Stimulated activated naive CD8-positive, alpha-beta T cell treated with anti-CD3 and anti-CD28 coated beads, Interleukin-15, Interleukin-2, amounts not matched to agents 100 ng/mL and 50 ng/mL, for 24 hours (primary cell): ENCODE measurements around the gene GSTT2.

Experiments
- H3K27ac Mint-ChIP-seq: one replicate; pipeline ENCODE4 v1.8.0; 2021; ENCODE audit warnings: mild to moderate bottlenecking, mixed read lengths
- H3K27me3 Mint-ChIP-seq: one replicate; pipeline ENCODE4 v1.8.0; 2021; ENCODE audit warnings: mixed read lengths
- H3K36me3 Mint-ChIP-seq: one replicate; pipeline ENCODE4 v1.8.0; 2021; ENCODE audit warnings: low read depth, mixed read lengths
- H3K4me1 Mint-ChIP-seq: one replicate; pipeline ENCODE4 v1.8.0; 2021; ENCODE audit warnings: low read depth, mixed read lengths
- H3K4me3 Mint-ChIP-seq: one replicate; pipeline ENCODE4 v1.8.0; 2021; ENCODE audit warnings: mild to moderate bottlenecking, mixed read lengths
- H3K9me3 Mint-ChIP-seq: one replicate; pipeline ENCODE4 v1.8.0; 2021; ENCODE audit warnings: mixed read lengths

GSTT2 gene

GRCh38 chr22:24016156-24016555 is 36.2 kb downstream of the GSTT2 start:
- Mint-ChIP-seq H3K9me3 (no peaks in the 10 kb centered on the region), H3K27ac (no peak overlapping the region), H3K4me1 (peaks cover 37% of the 10 kb centered on the region), H3K36me3 (peaks cover 32% of the 10 kb centered on the region), H3K27me3 (no peaks in the 10 kb centered on the region), H3K4me3 (no peak overlapping the region)

- H3K36me3 Mint-ChIP-seq: peaks cover 59% of the 10 kb centered on the region
- H3K4me1 Mint-ChIP-seq: peaks cover 40% of the 10 kb centered on the region
- no peak overlapping the region for H3K27ac Mint-ChIP-seq
These were observed 41.4 kb downstream of the GSTT2 start for GRCh38 chr22:24021304-24021703.

GRCh38 chr22:24023204-24023789 is 43.4 kb downstream of the GSTT2 start:
- Mint-ChIP-seq H3K9me3 (peaks cover 4% of the 10 kb centered on the region), H3K4me1 (peaks cover 44% of the 10 kb centered on the region), H3K4me3 (peak overlapping the region; percentile 41), H3K36me3 (peaks cover 58% of the 10 kb centered on the region), H3K27me3 (no peaks in the 10 kb centered on the region), H3K27ac (peak overlapping the region; percentile 80)

More at GRCh38 chr22:24021304-24021703, 41.4 kb downstream of the GSTT2 start:
- peaks cover 4% of the 10 kb centered on the region for H3K9me3 Mint-ChIP-seq
- H3K27me3 Mint-ChIP-seq: no peaks in the 10 kb centered on the region
- H3K4me3 Mint-ChIP-seq: no peak overlapping the region

- Mint-ChIP-seq H3K27ac (peak overlapping the region; percentile 19), H3K9me3 (peaks cover 4% of the 10 kb centered on the region), H3K27me3 (no peaks in the 10 kb centered on the region), H3K36me3 (peaks cover 53% of the 10 kb centered on the region), H3K4me3 (no peak overlapping the region), H3K4me1 (peaks cover 48% of the 10 kb centered on the region)
These were observed 44.4 kb downstream of the GSTT2 start for GRCh38 chr22:24024354-24024753.

GRCh38 chr22:24025475-24025874 is 45.5 kb downstream of the GSTT2 start:
- no peak overlapping the region for H3K27ac Mint-ChIP-seq
- H3K9me3 Mint-ChIP-seq: peaks cover 4% of the 10 kb centered on the region
- peaks cover 52% of the 10 kb centered on the region for H3K4me1 Mint-ChIP-seq
- H3K36me3 Mint-ChIP-seq: peaks cover 50% of the 10 kb centered on the region
- H3K4me3 Mint-ChIP-seq: no peak overlapping the region
- no peaks in the 10 kb centered on the region for H3K27me3 Mint-ChIP-seq

- no peaks in the 10 kb centered on the region for H3K27me3 Mint-ChIP-seq
- H3K9me3 Mint-ChIP-seq: peaks cover 4% of the 10 kb centered on the region
- no peak overlapping the region for H3K4me3 Mint-ChIP-seq
- no peak overlapping the region for H3K27ac Mint-ChIP-seq
- H3K36me3 Mint-ChIP-seq: peaks cover 48% of the 10 kb centered on the region
- peaks cover 52% of the 10 kb centered on the region for H3K4me1 Mint-ChIP-seq
These were observed 46.1 kb downstream of the GSTT2 start for GRCh38 chr22:24026056-24026455.

GRCh38 chr22:24026733-24027132 is 46.8 kb downstream of the GSTT2 start:
- Mint-ChIP-seq H3K4me1 (peaks cover 48% of the 10 kb centered on the region), H3K4me3 (no peak overlapping the region), H3K9me3 (peaks cover 4% of the 10 kb centered on the region), H3K36me3 (peaks cover 50% of the 10 kb centered on the region), H3K27ac (no peak overlapping the region), H3K27me3 (no peaks in the 10 kb centered on the region)

- Mint-ChIP-seq H3K4me3 (no peak overlapping the region), H3K27me3 (no peaks in the 10 kb centered on the region), H3K9me3 (peaks cover 4% of the 10 kb centered on the region), H3K4me1 (peaks cover 49% of the 10 kb centered on the region), H3K36me3 (peaks cover 50% of the 10 kb centered on the region), H3K27ac (no peak overlapping the region)
These were observed 47.5 kb downstream of the GSTT2 start for GRCh38 chr22:24027389-24027975.

GRCh38 chr22:24027991-24028390 is 48.1 kb downstream of the GSTT2 start:
- Mint-ChIP-seq H3K4me3 (no peak overlapping the region), H3K27ac (no peak overlapping the region), H3K4me1 (peaks cover 44% of the 10 kb centered on the region), H3K36me3 (peaks cover 45% of the 10 kb centered on the region), H3K27me3 (no peaks in the 10 kb centered on the region), H3K9me3 (peaks cover 4% of the 10 kb centered on the region)

GRCh38 chr22:24028533-24028932 is 48.6 kb downstream of the GSTT2 start:
- H3K36me3 Mint-ChIP-seq: peaks cover 40% of the 10 kb centered on the region
- no peaks in the 10 kb centered on the region for H3K27me3 Mint-ChIP-seq
- peaks cover 4% of the 10 kb centered on the region for H3K9me3 Mint-ChIP-seq
- peaks cover 38% of the 10 kb centered on the region for H3K4me1 Mint-ChIP-seq
- no peak overlapping the region for H3K4me3 Mint-ChIP-seq
- no peak overlapping the region for H3K27ac Mint-ChIP-seq

GRCh38 chr22:24029304-24029703 is 49.4 kb downstream of the GSTT2 start:
- peaks cover 35% of the 10 kb centered on the region for H3K36me3 Mint-ChIP-seq
- H3K4me1 Mint-ChIP-seq: peaks cover 32% of the 10 kb centered on the region
- peaks cover 2% of the 10 kb centered on the region for H3K9me3 Mint-ChIP-seq
- H3K4me3 Mint-ChIP-seq: no peak overlapping the region
- no peak overlapping the region for H3K27ac Mint-ChIP-seq
- H3K27me3 Mint-ChIP-seq: no peaks in the 10 kb centered on the region

GRCh38 chr22:24030186-24030702 is 50.3 kb downstream of the GSTT2 start:
- no peaks in the 10 kb centered on the region for H3K27me3 Mint-ChIP-seq
- peaks cover 25% of the 10 kb centered on the region for H3K36me3 Mint-ChIP-seq
- H3K4me3 Mint-ChIP-seq: no peak overlapping the region
- H3K27ac Mint-ChIP-seq: no peak overlapping the region
- peaks cover 38% of the 10 kb centered on the region for H3K4me1 Mint-ChIP-seq
- H3K9me3 Mint-ChIP-seq: no peaks in the 10 kb centered on the region
